ENCODE results near the gene PARN. TPM values are rescaled to one million over a fixed set of nuclear protein-coding genes. Genes with fewer than 3 reads are reported as not detected.

PARN gene
- total and polyA plus RNA-seq, 9 of the 15 experiments (the other 6 are each of a cell fraction or from before 2014, with no cell fraction given), result 9.6 to 51.3 (median 40.4) TPM

- TF ChIP-seq THRA (IDR thresholded peaks at IDR 0.05) (no peak), ZBTB9 (CRISPR knock-in tag; IDR thresholded peaks at IDR 0.05) (no peak), FOSL1 (tag; conservative IDR thresholded peaks at IDR 0.05) (peak; percentile 64), NFE2L1 (tag; IDR thresholded peaks at IDR 0.05; ENCODE audit: borderline replicate concordance, low read depth) (peak; percentile 59; the same call in 1 of the 2 replicates), NEUROD1 (IDR thresholded peaks at IDR 0.05; ENCODE audit: borderline replicate concordance, low read depth, low read length, partially characterized antibody) (peak; percentile 7), USF1 (CRISPR knock-in tag; IDR thresholded peaks at IDR 0.05) (0 out of 2 replicates have a peak, but pooled peaks have one; percentile 19), FOXJ2 (tag; IDR thresholded peaks at IDR 0.05) (no peak), MYNN (IDR thresholded peaks at IDR 0.05) (peak; percentile 99), MYNN (CRISPR knock-in tag; IDR thresholded peaks at IDR 0.05) (peak; percentile 90), SP2 (IDR thresholded peaks at IDR 0.05; ENCODE audit: extremely low read depth, low read depth, low read length, poor library complexity, severe bottlenecking) (no peak), ZNF324 (CRISPR knock-in tag; IDR thresholded peaks at IDR 0.05) (no peak), GMEB1 (CRISPR knock-in tag; IDR thresholded peaks at IDR 0.05) (no peak), E2F3 (CRISPR knock-in tag; IDR thresholded peaks at IDR 0.05) (no peak), ARID2 (IDR thresholded peaks at IDR 0.05) (no peak), FOXK2 (conservative IDR thresholded peaks at IDR 0.05 in 1 of 2, IDR thresholded peaks at IDR 0.05 in 1 of 2; ENCODE audit: low read depth in 2 of 2) (peak; percentile 35 to 62; a peak in 2 of 4 replicates), ASH1L (IDR thresholded peaks at IDR 0.05; ENCODE audit: borderline replicate concordance, low read depth, partially characterized antibody) (no peak)
- TF ChIP-seq, protein P1, sequence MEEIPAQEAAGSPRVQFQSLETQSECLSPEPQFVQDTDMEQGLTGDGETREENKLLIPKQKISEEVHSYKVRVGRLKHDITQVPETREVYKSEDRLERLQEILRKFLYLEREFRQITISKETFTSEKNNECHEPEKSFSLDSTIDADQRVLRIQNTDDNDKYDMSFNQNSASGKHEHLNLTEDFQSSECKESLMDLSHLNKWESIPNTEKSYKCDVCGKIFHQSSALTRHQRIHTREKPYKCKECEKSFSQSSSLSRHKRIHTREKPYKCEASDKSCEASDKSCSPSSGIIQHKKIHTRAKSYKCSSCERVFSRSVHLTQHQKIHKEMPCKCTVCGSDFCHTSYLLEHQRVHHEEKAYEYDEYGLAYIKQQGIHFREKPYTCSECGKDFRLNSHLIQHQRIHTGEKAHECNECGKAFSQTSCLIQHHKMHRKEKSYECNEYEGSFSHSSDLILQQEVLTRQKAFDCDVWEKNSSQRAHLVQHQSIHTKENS (CRISPR knock-in tag; IDR thresholded peaks at IDR 0.05), result no peak
- TF ChIP-seq, protein P2, sequence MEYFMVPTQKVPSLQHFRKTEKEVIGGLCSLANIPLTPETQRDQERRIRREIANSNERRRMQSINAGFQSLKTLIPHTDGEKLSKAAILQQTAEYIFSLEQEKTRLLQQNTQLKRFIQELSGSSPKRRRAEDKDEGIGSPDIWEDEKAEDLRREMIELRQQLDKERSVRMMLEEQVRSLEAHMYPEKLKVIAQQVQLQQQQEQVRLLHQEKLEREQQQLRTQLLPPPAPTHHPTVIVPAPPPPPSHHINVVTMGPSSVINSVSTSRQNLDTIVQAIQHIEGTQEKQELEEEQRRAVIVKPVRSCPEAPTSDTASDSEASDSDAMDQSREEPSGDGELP (CRISPR knock-in tag; IDR thresholded peaks at IDR 0.05; ENCODE audit: borderline replicate concordance), result no peak
- TF ChIP-seq, protein P3, sequence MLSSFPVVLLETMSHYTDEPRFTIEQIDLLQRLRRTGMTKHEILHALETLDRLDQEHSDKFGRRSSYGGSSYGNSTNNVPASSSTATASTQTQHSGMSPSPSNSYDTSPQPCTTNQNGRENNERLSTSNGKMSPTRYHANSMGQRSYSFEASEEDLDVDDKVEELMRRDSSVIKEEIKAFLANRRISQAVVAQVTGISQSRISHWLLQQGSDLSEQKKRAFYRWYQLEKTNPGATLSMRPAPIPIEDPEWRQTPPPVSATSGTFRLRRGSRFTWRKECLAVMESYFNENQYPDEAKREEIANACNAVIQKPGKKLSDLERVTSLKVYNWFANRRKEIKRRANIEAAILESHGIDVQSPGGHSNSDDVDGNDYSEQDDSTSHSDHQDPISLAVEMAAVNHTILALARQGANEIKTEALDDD (IDR thresholded peaks at IDR 0.05), result no peak
Measured at GRCh38 chr16:14486520-14487303, 143.3 kb downstream of the PARN start (continued).

Measured in K562 (cell line).